GM19351 (cell line): ENCODE results near the gene PDE4DIP.
"Not testable (repeated sequence)": the region's sequence is repeated elsewhere in the genome, so short reads cannot be mapped to it uniquely, and the experiment has no call there.

Source experiments
- ATAC-seq: cut with Tn5 transposase; IDR thresholded peaks from one replicate; pipeline ENCODE4 v1.9.1; 2021; ENCODE audit warnings: mild to moderate bottlenecking, moderate library complexity; ENCODE audit not compliant: unreplicated experiment

Gene PDE4DIP

DNA sequence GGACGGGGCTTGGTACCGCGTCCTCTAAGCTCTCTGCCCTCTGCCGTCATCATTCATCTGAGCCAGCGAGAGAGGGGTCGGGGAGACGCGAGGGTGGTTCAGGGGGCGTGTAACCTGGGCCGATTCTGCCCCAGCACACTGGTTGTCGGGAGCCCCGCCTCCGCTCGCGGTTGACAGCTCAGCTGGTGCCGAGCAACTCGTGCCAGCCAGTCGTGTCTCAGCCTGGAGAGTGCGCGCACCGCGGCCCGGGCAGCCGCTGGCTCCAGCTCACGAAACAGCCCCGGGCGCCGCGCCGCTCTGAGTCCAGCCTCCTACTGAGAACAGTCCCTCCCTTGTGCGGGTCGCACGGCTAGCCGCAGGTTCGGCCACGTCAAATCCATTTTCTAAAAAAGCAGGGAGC is at the start of gene PDE4DIP:
Gene PDE4DIP, plus strand, starts transcription at position 209 of the 400 bp plus-strand sequence. CDS start 347 bp downstream, outside the sequence.
- ATAC-seq, result not testable (repeated sequence)

- not testable (repeated sequence) for ATAC-seq
These were observed 35.8 kb upstream of the PDE4DIP start for GRCh38 chr1:148808268-148808928.

- ATAC-seq, result not testable (repeated sequence)
These were observed 35.3 kb upstream of the PDE4DIP start for GRCh38 chr1:148808929-148809283.

GRCh38 chr1:148822180-148822579 is 22.0 kb upstream of the PDE4DIP start:
- ATAC-seq, result not testable (repeated sequence)

DNA sequence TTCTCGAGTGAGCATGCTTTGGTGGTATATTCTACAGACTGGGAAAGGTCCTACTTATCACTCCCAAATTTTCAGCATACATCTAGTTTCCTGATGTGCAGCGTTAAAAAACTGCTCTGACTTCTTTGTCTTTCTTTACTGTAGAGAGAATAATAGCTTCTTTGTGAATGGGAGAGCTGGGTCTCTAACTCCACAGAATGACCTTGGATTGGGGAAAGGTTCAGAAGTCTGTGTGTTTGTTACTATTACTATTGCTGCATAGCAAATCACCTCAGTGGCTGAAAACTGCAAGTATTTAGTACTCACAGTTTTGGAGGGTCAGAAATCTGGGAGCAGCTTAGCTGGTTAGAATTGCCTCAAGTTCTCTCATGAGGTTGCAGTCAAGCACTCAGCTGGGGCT is 20.4 kb upstream of the PDE4DIP start:
- ATAC-seq, result not testable (repeated sequence)

- not testable (repeated sequence) for ATAC-seq
These were observed 19.2 kb upstream of the PDE4DIP start for GRCh38 chr1:148825029-148825428.

DNA sequence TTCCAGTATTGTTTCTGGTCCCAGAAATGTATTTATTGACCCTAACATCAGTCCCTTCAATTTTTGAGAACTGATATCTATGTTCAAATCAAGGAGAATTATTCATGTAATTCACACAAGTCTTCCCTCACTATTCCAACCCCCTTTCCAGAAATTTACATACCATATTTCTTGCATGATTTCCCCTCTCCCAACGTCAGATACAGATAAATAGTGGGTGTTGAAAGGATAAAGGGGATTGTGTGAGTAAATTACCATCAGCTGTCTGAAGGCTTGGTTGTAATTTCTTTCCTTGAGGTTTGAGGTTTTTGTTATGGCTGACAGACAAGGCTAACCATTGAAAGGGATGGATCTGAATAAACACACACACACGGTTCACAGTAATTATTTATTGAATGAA is 15.7 kb upstream of the PDE4DIP start:
- ATAC-seq, result not testable (repeated sequence)

DNA sequence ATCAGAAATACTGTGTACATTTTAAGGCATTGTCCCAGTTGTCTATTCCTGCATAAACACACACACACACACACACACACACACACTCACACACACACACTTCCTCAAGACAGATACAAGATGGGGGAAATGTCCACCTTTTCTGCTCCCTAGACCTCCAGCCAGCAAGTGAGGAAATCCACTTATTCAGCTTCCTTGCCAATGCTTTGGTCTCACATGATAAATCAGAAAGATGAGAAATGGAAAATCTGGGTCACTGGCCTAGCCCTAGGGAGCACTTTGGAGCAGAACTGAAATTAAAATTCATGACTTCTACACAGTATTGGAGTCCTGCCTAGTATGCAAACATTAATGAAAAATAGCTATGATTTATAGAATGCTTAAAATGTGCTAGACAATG is 15.3 kb upstream of the PDE4DIP start:
- ATAC-seq, result not testable (repeated sequence)

- not testable (repeated sequence) for ATAC-seq
These were observed 14.9 kb upstream of the PDE4DIP start for GRCh38 chr1:148829365-148829764.

DNA sequence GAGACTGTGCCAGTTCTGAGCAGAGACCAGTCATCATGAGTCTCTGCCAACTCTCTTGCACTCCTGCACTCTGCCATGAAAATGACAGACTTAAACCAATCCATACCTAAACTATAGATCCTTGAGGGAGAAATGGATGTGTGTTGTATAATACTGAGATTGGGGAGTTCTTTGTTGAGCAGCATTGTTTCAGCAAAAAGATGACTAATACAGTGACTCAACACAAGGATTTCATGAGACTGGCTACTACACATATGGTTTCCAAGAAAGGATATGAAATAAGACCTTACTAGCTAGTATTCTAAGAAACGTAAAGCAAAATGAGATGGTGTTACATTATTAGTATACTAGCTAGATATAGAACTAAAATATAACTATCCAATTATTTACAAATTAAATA is 3.0 kb upstream of the PDE4DIP start:
- ATAC-seq, result not testable (repeated sequence)

DNA sequence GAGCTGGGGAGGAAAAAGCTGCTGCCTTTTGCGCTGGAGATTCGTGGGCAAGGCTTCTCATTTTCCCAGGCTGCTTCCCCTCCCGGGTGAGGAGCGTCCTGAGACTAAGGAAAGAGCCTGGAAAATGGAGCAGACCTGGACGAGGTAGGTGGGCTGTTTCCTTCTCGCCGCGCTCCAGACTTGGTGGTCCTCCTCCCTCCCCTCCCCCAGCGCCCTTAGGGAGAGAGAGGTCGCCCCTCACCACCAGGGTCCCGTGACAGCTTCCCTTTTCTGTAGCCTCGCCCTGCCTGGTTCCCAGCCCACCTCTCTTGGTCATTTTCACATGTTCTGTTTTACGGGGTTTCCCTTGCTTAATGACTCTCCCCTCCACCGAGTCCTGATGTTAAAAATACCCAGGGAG is 423 bp downstream of the PDE4DIP start:
- not testable (repeated sequence) for ATAC-seq

DNA sequence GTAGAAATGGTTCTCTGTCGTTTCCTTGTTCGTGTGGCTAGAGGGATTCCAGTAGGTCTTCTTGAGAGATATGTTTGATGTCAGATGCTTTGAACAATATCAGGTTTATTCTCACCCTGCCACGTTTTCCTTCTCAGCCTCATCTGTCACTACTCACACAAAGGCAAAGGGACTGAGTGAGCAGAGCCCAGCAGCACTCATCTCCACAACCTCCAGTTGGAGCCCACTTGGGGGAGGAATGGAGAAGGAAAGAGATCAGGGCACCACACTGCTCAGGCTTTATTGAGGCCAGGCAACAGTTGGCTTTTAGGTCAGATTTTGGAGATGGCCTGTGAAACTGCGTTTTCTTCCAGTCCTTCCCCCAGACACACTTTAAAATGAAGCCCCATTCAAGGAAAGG is 840 bp downstream of the PDE4DIP start:
- ATAC-seq, result not testable (repeated sequence)

DNA sequence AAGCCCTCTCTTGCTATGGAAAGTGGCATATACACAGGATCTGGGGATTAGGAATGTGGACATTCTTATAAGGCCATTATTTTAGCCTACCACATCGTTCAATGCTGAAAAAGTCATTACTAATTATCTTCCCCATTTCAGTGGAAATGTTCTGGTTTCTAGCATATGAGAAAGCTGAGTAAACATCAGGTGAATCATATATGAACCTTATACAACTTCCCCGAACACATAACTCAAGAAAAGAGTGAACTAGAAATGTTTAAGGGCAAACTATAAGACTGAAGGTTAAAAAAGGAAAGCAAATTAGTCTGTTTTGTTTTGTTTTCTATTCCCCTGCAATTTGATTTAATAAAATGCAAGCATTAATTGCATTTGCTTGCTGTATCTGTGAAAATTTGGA is 6.1 kb downstream of the PDE4DIP start:
- ATAC-seq, result not testable (repeated sequence)

GRCh38 chr1:148850840-148851239 is 6.6 kb downstream of the PDE4DIP start:
- ATAC-seq, result not testable (repeated sequence)

GRCh38 chr1:148851684-148852083 is 7.5 kb downstream of the PDE4DIP start:
- not testable (repeated sequence) for ATAC-seq

DNA sequence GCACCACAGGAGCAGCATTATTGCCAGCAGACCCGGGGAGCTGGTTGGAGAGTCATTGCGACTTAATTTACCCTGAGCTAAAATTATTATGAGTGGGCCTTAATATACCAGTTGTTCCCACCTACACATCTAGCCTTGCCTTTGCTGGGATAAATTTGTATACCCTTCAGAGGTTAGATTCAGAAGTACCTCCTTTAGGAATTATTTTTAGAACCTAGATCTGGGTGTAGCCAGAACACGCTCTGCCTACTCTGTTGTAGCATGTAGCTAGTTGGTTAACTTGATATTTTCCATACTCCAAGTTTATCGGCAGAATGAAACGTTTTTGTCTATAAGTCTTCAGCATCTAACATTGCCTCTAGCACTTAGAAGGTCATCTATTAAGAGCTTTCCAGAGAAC is 9.1 kb downstream of the PDE4DIP start:
- not testable (repeated sequence) for ATAC-seq

DNA sequence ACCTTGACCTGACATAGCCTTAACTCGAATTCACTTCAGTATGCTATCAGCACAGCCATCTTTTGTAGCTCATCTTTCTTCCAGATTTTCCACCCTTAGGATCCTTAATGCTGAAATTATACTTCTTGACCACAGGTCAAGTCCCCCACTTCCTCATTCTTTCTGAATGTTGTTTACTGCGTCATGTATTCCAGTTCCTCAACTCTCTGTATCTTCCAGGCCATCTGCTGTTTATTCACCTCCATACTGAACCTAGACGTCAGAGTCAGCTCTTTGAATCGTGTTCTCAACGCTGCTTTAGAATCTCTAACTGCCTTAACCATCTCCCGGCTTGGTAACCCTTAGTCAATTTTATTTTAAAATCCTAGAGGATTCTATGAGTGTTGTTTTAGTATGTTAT is 9.8 kb downstream of the PDE4DIP start:
- ATAC-seq, result not testable (repeated sequence)

DNA sequence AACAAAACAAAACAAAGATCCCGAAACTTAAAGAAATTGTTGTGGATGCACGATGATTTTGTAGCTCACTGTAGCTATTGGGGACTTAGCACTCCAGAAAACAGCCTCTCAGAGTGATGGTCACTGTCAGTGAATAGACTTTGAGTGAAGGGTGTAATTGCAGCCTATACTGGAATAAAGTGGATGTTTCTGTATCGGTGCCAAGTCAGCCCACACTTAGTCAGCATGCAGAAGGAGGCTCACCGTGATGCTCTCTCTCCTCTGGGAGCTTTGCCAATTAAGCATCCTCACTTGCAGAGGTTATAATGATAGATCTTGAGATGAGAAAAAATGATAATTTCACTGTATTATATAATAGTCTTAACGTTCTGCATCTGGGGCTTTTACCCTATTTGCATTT is 11.1 kb downstream of the PDE4DIP start:
- not testable (repeated sequence) for ATAC-seq

- not testable (repeated sequence) for ATAC-seq
These were observed 15.8 kb downstream of the PDE4DIP start for GRCh38 chr1:148860049-148860448.

GRCh38 chr1:148860579-148861259 is 16.5 kb downstream of the PDE4DIP start:
- ATAC-seq, result not testable (repeated sequence)

GRCh38 chr1:148862590-148862989 is 18.4 kb downstream of the PDE4DIP start:
- ATAC-seq, result not testable (repeated sequence)

DNA sequence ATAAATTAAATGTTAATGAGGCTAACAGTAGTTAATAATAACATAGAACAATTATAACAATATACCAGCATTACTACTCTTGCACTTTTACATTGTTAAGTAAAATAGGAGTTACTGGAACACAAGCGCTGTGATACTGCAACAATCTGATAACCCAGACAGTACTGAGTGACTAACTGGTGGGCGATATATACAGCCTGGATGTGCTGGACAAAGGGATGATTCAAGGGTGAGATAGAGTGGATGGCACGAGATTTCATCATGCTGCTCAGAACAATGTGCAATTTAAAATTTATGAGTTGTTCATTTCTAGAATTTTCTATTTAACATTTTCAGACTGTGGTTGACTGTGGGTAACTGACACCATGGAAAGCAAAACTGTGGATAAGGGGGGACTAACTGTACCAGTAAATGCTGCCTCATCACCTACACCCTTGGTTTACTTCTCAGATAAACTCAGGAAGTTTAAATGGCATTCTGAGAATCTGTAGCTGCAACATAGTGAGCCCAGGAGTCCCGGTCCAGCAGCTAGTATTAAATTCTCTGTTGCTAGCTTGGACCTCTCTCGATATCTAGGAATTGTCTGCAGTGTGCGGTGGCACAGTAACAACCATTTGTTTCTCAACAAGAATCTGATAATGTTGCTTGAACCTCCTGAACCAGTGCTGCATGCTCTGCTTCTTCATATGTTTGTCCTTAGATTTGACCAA is 24.9 kb downstream of the PDE4DIP start:
- not testable (repeated sequence) for ATAC-seq
